ENCODE data around the gene PGAP2. TPM values are rescaled to one million over a fixed set of nuclear protein-coding genes. Genes with fewer than 3 reads are reported as not detected.

PGAP2 gene
- total and polyA plus RNA-seq, 10 of the 15 experiments (the other 5 are each of a cell fraction or from before 2014, with no cell fraction given) = 12.3 to 37.4 (median 31.9) TPM

- Histone ChIP-seq H3K79me2 (ENCODE audit: control insufficient read depth, insufficient read depth, low read length) (peaks cover 30% of the 10 kb centered on the region), H3K27ac (ENCODE audit: control insufficient read depth, insufficient read depth) (peak overlapping the region; percentile 6; the same call in 1 of the 2 replicates), H3K36me3 (ENCODE audit: control insufficient read depth in 2 of 2, insufficient read depth in 2 of 2, low read length in 1 of 2) (no peaks in the 10 kb centered on the region), H3K4me2 (ENCODE audit: control insufficient read depth, insufficient read depth) (no peak overlapping the region), H3K4me3 (no peak overlapping the region), H3K27me3 (replicated peaks in 1 of 2; ENCODE audit: control insufficient read depth in 2 of 2, insufficient read depth in 2 of 2, low read length in 1 of 2) (no peaks in the 10 kb centered on the region), H2AFZ (ENCODE audit: control insufficient read depth, low read depth, low read length) (peak overlapping the region; percentile 1; the same call in 1 of the 2 replicates), H3K9ac (ENCODE audit: control insufficient read depth, insufficient read depth, low read length) (peak overlapping the region; percentile 95; the same call in 1 of the 2 replicates), H3K4me1 (ENCODE audit: control insufficient read depth, insufficient read depth, low read length) (peaks cover 19% of the 10 kb centered on the region), H3K9me3 (replicated peaks; ENCODE audit: control insufficient read depth, insufficient read depth, low read length) (no peaks in the 10 kb centered on the region), H4K20me1 (ENCODE audit: control insufficient read depth, insufficient read depth) (no peaks in the 10 kb centered on the region)
- BruUV-seq (replicated peaks) = no TSS peak
- ATAC-seq (no peak), FAIRE-seq (no peak), DNase-seq (ENCODE audit: low read depth, low spot score) (no peak)
- ChIA-PET POLR2A (interaction anchor here (0.8 to 13.2 kb wide), 9 partner anchors 11 to 219 kb away, joined by 3 to 405 read pairs (median 11); partner anchors contain the start of gene RHOG), CTCF (interaction anchor here (1.5 to 39.6 kb wide), 18 partner anchors 4 to 216 kb away, joined by 5 to 1047 read pairs (median 15); partner anchors contain the start of genes PGAP2, RHOG and STIM1), RAD21 (ENCODE audit: unreplicated experiment) (interaction anchor here (1.1 to 16.5 kb wide), 17 partner anchors 9 to 334 kb away, joined by 3 to 605 read pairs (median 8); partner anchors contain the start of gene RHOG), SMC1A (ENCODE audit: uncharacterized antibody, unreplicated experiment) (interaction anchor here (0.7 to 21.1 kb wide), 21 partner anchors 8 to 244 kb away, joined by 3 to 805 read pairs (median 17); partner anchors contain the start of genes RHOG and RRM1)
- intact Hi-C loops (cut with micrococcal nuclease; ENCODE audit: unreplicated experiment) (no loop called here), in situ Hi-C loops (cut with MboI) (loop anchor here (25.0 kb wide), 2 partner anchors 1484 to 1834 kb away; partner anchors contain the start of genes OR51B5, TRIM22 and TRIM5)
- 100% methylated on average over 1 of the region's 1 CpG for WGBS (ENCODE audit: insufficient coverage, insufficient replicate concordance, low lambda C conversion rate, missing lambda C conversion rate)
- no peak for TF ChIP-seq SRF (IDR thresholded peaks at IDR 0.05; ENCODE audit: low read depth in 2 of 2, low read length in 2 of 2)
- no peak for TF ChIP-seq CBX3 (IDR thresholded peaks at IDR 0.05; ENCODE audit: borderline replicate concordance, low read depth)
- no peak for TF ChIP-seq PAX8 (IDR thresholded peaks at IDR 0.05)
- TF ChIP-seq ZBTB40 (IDR thresholded peaks at IDR 0.05; ENCODE audit: borderline replicate concordance) = no peak
- TF ChIP-seq EZH2 (IDR thresholded peaks at IDR 0.05; ENCODE audit: borderline replicate concordance, control insufficient read depth, low read depth, low read length) = no peak
- TF ChIP-seq RELA (IDR thresholded peaks at IDR 0.05; ENCODE audit: borderline replicate concordance, partially characterized antibody) = no peak
- TF ChIP-seq CREB1 (IDR thresholded peaks at IDR 0.05; ENCODE audit: low read depth) = no peak
- TF ChIP-seq SUZ12 (IDR thresholded peaks at IDR 0.05; ENCODE audit: unreplicated experiment) = no peak
- TF ChIP-seq ZNF217 (IDR thresholded peaks at IDR 0.05) = no peak
- TF ChIP-seq TCF12 (IDR thresholded peaks at IDR 0.05; ENCODE audit: low read depth, low read length) = no peak
- TF ChIP-seq ZNF207 (IDR thresholded peaks at IDR 0.05; ENCODE audit: borderline replicate concordance) = no peak
- no peak for TF ChIP-seq E2F4 (IDR thresholded peaks at IDR 0.05; ENCODE audit: low read depth, low read length)
These were observed 45.1 kb downstream of the PGAP2 start for GRCh38 chr11:3853545-3853842.

Measured in GM12878 (cell line).